ENCODE data around the gene GGN. TPM values are rescaled to one million over a fixed set of nuclear protein-coding genes. Genes with fewer than 3 reads are reported as not detected.
A peak's percentile ranks its signal among the peaks of the same experiment; 100 is the strongest.

The GGN gene
- total RNA-seq, 1 donor from 2014 or later = 1.8 TPM

DNA sequence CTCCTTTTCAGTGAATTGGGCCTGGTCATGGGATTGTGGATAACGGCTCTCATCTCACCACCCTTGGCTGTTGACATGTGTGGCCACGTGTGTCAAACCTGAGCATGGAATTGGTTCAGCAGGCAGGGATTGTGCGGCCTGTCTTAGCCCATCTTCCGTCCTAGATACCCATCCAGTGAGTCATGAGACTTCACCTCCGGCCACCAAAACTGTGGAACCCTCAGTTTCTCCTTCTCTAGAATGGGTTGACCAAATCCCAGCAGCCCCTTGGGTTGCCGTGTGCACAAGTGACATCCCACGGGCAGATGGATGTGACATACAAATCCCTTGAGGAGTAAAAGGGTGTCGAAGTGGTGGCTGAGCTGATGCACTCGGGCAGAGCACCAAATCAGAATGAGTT is 6.7 kb downstream of the GGN start:
- DNase-seq (ENCODE audit: low read depth) = no peak
- no peak overlapping the region for H3K4me3 ChIP-seq (ENCODE audit: low read depth, low read length)
- TF ChIP-seq, protein P1, sequence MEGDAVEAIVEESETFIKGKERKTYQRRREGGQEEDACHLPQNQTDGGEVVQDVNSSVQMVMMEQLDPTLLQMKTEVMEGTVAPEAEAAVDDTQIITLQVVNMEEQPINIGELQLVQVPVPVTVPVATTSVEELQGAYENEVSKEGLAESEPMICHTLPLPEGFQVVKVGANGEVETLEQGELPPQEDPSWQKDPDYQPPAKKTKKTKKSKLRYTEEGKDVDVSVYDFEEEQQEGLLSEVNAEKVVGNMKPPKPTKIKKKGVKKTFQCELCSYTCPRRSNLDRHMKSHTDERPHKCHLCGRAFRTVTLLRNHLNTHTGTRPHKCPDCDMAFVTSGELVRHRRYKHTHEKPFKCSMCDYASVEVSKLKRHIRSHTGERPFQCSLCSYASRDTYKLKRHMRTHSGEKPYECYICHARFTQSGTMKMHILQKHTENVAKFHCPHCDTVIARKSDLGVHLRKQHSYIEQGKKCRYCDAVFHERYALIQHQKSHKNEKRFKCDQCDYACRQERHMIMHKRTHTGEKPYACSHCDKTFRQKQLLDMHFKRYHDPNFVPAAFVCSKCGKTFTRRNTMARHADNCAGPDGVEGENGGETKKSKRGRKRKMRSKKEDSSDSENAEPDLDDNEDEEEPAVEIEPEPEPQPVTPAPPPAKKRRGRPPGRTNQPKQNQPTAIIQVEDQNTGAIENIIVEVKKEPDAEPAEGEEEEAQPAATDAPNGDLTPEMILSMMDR (conservative IDR thresholded peaks at IDR 0.05; ENCODE audit: low read depth, low read length) = no peak

DNA sequence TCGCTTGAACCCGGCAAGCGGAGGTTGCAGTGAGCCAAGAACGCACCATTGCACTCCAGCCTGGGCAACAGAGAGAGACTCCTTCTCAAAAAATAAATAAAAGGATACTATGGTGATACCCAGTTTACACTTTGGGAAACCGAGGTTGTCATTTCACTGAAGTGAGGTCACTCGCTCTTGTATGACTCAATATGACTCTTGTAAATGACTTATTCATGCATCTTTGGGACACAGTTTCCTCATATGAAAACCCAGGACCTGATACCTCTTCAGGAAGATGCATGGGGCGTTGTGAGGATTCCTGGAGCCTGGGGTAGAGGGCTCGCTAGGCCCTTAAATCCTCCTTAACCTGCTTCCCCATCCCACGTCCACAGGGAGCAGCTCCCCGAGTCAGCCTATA is 9.0 kb downstream of the GGN start:
- no peak for DNase-seq (ENCODE audit: low read depth)
- no peak overlapping the region for H3K4me3 ChIP-seq (ENCODE audit: low read depth, low read length)
- TF ChIP-seq, protein P1 (conservative IDR thresholded peaks at IDR 0.05; ENCODE audit: low read depth, low read length) = no peak

DNA sequence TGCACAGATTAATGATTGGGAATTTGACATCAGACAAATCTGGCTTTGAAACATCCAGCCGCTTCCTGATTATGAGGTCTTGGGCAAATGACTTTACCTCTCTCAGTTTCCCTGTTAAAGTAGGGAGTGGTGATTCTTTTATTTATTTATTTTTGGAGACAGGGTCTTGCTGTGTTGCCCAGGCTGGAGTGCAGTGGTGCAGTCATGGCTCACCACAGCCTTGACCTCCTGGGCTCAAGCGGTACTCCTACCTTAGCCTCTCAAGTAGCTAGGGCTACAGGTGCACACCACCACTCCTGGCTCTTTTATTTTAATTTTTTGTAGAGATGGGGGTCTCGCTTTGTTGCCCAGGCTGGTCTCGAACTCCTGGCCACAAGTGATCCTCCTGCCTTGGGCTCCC is 10.8 kb downstream of the GGN start:
- TF ChIP-seq, protein P1 (conservative IDR thresholded peaks at IDR 0.05; ENCODE audit: low read depth, low read length) = no peak
- H3K4me3 ChIP-seq (ENCODE audit: low read depth, low read length) = no peak overlapping the region
- DNase-seq (ENCODE audit: low read depth) = no peak

DNA sequence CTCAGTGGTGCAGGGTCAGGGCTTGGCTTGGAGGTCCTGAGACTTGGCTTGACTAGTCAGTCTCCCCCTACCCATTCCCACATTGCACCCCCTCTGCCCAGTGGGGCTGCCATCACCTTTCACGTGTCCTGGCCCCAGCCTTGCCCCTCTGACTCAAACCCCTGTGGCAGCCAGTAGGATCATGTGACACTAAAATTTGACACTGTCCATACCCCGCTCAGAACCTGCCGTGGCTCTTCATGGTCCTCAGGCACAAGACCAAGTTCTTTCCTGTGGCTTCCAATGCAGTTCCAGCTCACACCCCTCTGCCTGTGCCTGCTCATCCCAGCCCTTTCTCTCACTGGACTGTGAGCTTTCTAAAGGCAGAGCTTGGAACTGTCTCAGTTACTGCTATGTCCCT is 11.3 kb downstream of the GGN start:
- DNase-seq (ENCODE audit: low read depth) = no peak
- TF ChIP-seq, protein P1 (conservative IDR thresholded peaks at IDR 0.05; ENCODE audit: low read depth, low read length) = no peak
- H3K4me3 ChIP-seq (ENCODE audit: low read depth, low read length) = peak overlapping the region; percentile 71

DNA sequence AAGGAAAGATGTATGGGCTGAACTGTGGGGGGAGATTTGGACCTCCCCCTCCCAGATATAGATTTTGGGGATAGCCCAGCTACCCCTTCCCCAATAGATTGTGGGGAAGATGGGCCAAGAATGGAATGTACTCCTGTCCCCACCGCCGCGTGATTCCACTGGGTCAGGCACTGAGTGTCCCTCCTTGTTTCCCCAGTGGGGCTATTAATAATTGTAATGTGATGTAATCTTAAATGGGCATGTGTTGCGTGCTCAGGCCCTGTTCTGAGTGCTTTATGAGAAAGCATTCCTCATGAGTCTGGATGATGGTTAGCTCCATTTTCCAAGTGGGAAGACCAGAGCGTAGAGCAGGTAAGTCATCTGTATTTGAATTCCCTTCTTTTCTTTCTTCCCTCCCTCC is 12.1 kb downstream of the GGN start:
- TF ChIP-seq, protein P1 (conservative IDR thresholded peaks at IDR 0.05; ENCODE audit: low read depth, low read length) = no peak
- no peak for DNase-seq (ENCODE audit: low read depth)
- H3K4me3 ChIP-seq (ENCODE audit: low read depth, low read length) = peak overlapping the region; percentile 71

DNA sequence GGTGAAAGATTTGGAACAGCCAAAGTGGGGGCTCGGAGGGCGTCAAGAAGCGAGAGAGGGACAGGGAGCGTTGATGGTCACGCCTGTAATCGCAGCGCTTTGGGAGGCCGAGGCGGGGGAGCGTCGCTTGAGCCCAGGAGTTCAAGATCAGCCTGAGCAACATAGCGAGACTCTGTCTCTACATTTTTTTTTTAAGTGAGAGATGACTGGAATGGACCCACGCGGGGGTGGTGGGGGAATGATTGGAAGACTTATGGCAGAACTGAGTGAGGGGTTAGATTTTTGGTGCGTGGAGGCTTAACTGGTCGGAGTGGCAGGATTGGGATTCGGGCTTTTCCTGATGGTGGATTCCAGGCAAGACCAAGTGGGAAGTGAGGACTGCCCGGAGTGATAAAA is 12.7 kb downstream of the GGN start:
- TF ChIP-seq, protein P1 (conservative IDR thresholded peaks at IDR 0.05; ENCODE audit: low read depth, low read length) = no peak
- peak overlapping the region; percentile 71 for H3K4me3 ChIP-seq (ENCODE audit: low read depth, low read length)
- no peak for DNase-seq (ENCODE audit: low read depth)

DNA sequence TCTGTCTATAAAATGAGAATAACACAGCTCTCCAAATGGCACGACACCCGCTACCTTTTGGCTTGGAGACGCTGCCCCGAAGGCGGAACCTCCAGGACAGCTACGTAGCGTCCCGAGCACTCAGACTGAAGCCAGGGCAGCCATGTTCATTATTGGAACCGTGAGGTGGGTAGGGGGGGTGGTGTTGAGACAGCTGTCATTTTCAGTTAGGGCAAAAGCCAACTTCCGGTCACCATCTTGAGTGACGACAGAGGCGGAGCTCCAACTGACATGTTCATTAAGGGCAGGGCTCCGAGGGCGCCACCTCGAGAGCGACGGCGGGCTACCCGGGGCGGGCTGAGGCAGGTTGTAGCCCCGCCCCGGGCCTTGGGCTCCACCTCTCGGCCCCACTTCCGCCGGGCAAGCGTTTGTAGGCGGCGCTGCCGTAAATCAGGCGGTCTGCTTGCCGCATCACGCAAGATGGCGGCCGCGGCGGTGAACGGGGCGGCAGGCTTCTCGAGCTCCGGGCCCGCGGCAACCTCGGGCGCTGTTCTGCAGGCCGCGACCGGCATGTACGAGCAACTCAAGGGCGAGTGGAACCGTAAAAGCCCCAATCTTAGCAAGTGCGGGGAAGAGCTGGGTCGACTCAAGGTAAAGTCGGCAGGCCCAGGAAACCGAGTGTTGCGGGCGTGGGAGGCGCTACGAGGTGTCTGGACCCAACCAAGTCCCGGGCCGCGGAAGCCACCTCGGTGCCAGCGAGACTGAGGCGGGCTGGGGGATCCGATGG is 13.3 kb downstream of the GGN start, which contains the start of gene PSMD8:
Gene PSMD8, plus strand, starts transcription at position 240 of the 766 bp plus-strand sequence. Its CDS starts 31 bp downstream, at position 271.
- H3K4me3 ChIP-seq (ENCODE audit: low read depth, low read length) = peak within 1 kb of the TSS; percentile 71
- peak; percentile 90 for DNase-seq (ENCODE audit: low read depth)
- TF ChIP-seq, protein P1 (conservative IDR thresholded peaks at IDR 0.05; ENCODE audit: low read depth, low read length) = peak; percentile 26
